Stimulated activated naive CD8-positive, alpha-beta T cell treated with anti-CD3 and anti-CD28 coated beads, Interleukin-15, Interleukin-2, amounts not matched to agents 100 ng/mL and 50 ng/mL, for 24 hours (primary cell): ENCODE results near the gene ARSK.

Experiments
- H3K27ac Mint-ChIP-seq: one replicate; pipeline ENCODE4 v1.8.0; 2021; ENCODE audit warnings: mild to moderate bottlenecking, mixed read lengths
- H3K27me3 Mint-ChIP-seq: one replicate; pipeline ENCODE4 v1.8.0; 2021; ENCODE audit warnings: mixed read lengths
- H3K36me3 Mint-ChIP-seq: one replicate; pipeline ENCODE4 v1.8.0; 2021; ENCODE audit warnings: low read depth, mixed read lengths
- H3K4me1 Mint-ChIP-seq: one replicate; pipeline ENCODE4 v1.8.0; 2021; ENCODE audit warnings: low read depth, mixed read lengths
- H3K4me3 Mint-ChIP-seq: one replicate; pipeline ENCODE4 v1.8.0; 2021; ENCODE audit warnings: mild to moderate bottlenecking, mixed read lengths
- H3K9me3 Mint-ChIP-seq: one replicate; pipeline ENCODE4 v1.8.0; 2021; ENCODE audit warnings: mixed read lengths

Gene ARSK

GRCh38 chr5:95599252-95599651 is 44.4 kb downstream of the ARSK start:
- H3K9me3 Mint-ChIP-seq: no peaks in the 10 kb centered on the region
- no peaks in the 10 kb centered on the region for H3K27me3 Mint-ChIP-seq
- peaks cover 11% of the 10 kb centered on the region for H3K36me3 Mint-ChIP-seq
- no peak overlapping the region for H3K4me3 Mint-ChIP-seq
- no peak overlapping the region for H3K27ac Mint-ChIP-seq
- H3K4me1 Mint-ChIP-seq: no peaks in the 10 kb centered on the region

GRCh38 chr5:95600557-95600956 is 45.7 kb downstream of the ARSK start:
- Mint-ChIP-seq H3K4me3 (no peak overlapping the region), H3K27me3 (no peaks in the 10 kb centered on the region), H3K4me1 (no peaks in the 10 kb centered on the region)

DNA sequence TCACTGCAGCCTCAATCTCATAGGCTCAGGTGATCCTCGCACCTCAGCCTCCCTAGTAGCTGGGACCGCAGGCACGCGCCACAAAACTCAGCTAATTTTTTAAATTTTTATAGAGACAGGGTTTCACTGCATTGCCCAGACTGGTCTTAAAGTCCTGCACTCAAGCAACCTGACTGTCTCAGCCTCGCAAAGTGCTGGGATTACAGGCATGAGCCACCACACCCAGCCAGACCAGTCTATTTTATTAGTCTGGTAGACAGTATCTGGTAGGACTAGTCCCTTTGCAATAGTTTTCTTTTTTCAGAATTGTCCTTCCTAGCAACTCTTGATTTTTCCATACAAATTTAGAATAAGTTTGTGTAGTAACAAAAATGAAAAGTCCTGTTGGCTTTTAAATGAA is 50.9 kb downstream of the ARSK start:
- Mint-ChIP-seq H3K4me1 (no peaks in the 10 kb centered on the region), H3K27ac (no peak overlapping the region), H3K4me3 (no peak overlapping the region), H3K27me3 (no peaks in the 10 kb centered on the region), H3K36me3 (peaks cover 5% of the 10 kb centered on the region), H3K9me3 (no peaks in the 10 kb centered on the region)

More at GRCh38 chr5:95600557-95600956, 45.7 kb downstream of the ARSK start:
- no peaks in the 10 kb centered on the region for H3K9me3 Mint-ChIP-seq
- H3K36me3 Mint-ChIP-seq: peaks cover 5% of the 10 kb centered on the region
- H3K27ac Mint-ChIP-seq: no peak overlapping the region

GRCh38 chr5:95606419-95606818 is 51.5 kb downstream of the ARSK start:
- peaks cover 5% of the 10 kb centered on the region for H3K36me3 Mint-ChIP-seq
- H3K27ac Mint-ChIP-seq: no peak overlapping the region
- H3K27me3 Mint-ChIP-seq: no peaks in the 10 kb centered on the region
- no peak overlapping the region for H3K4me3 Mint-ChIP-seq
- no peaks in the 10 kb centered on the region for H3K4me1 Mint-ChIP-seq
- H3K9me3 Mint-ChIP-seq: no peaks in the 10 kb centered on the region

DNA sequence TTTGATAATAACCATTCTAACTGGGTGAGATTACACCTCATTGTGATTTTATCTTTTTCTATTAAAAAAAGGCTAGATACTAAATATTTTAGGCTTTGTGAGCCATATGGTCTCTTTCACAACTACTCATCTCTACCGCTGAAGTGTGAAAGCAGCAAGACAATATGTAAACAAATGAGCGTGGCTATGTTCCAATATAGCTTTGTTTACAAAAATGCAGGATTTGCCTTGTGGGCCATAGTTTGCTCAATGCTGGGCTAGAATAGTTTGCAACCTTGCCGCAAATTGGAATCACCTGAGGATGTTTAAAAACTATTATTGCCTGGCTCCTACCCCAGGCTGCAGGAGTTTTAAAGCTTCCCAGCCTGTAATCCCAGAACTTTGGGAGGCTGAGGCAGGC is 54.8 kb downstream of the ARSK start:
- no peak overlapping the region for H3K4me3 Mint-ChIP-seq
- H3K36me3 Mint-ChIP-seq: peaks cover 17% of the 10 kb centered on the region
- H3K9me3 Mint-ChIP-seq: peaks cover 10% of the 10 kb centered on the region
- no peak overlapping the region for H3K27ac Mint-ChIP-seq
- H3K27me3 Mint-ChIP-seq: no peaks in the 10 kb centered on the region
- H3K4me1 Mint-ChIP-seq: peaks cover 8% of the 10 kb centered on the region

- peaks cover 20% of the 10 kb centered on the region for H3K36me3 Mint-ChIP-seq
- peaks cover 15% of the 10 kb centered on the region for H3K4me1 Mint-ChIP-seq
- H3K27ac Mint-ChIP-seq: no peak overlapping the region
- no peaks in the 10 kb centered on the region for H3K27me3 Mint-ChIP-seq
- H3K4me3 Mint-ChIP-seq: no peak overlapping the region
- H3K9me3 Mint-ChIP-seq: peaks cover 10% of the 10 kb centered on the region
Observed at GRCh38 chr5:95610546-95610945, 55.6 kb downstream of the ARSK start.

- H3K9me3 Mint-ChIP-seq: peaks cover 10% of the 10 kb centered on the region
- H3K27me3 Mint-ChIP-seq: no peaks in the 10 kb centered on the region
- H3K27ac Mint-ChIP-seq: no peak overlapping the region
- peaks cover 20% of the 10 kb centered on the region for H3K36me3 Mint-ChIP-seq
- no peak overlapping the region for H3K4me3 Mint-ChIP-seq
- H3K4me1 Mint-ChIP-seq: peaks cover 15% of the 10 kb centered on the region
Observed at GRCh38 chr5:95611396-95611795, 56.5 kb downstream of the ARSK start.

DNA sequence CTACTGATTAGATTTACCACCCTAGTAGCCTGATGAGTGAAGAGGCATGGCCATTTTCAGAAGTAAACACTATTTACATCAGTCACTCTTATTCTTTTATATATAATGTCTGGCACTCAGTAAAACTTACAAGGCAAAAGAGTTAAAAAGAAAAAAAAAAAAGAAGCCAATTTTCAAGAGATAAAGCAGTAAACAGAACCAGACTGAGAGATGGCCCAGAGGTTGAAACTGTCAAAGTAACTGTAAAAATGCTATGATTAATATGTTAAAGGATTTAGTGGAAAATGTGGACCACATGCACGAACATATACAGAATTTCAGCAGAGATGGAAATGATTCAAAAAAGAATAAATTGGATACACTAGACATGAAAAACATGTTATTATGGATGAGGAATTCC is 58.6 kb downstream of the ARSK start:
- peaks cover 18% of the 10 kb centered on the region for H3K4me1 Mint-ChIP-seq
- H3K9me3 Mint-ChIP-seq: peaks cover 10% of the 10 kb centered on the region
- H3K4me3 Mint-ChIP-seq: no peak overlapping the region
- peaks cover 20% of the 10 kb centered on the region for H3K36me3 Mint-ChIP-seq
- no peak overlapping the region for H3K27ac Mint-ChIP-seq
- H3K27me3 Mint-ChIP-seq: no peaks in the 10 kb centered on the region

DNA sequence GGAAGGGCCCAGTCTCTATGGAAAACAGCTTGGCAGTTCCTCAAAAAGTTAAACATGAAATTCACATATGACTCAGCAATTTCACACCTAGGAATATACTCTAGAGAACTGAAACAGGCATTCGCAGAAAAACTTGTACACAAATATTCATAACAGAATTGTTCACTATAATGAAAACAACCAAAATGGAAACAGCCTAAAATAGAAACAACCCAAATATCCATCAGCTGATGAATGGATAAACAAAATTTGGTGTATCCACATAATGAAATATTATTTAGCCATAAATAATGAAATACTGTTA is 60.2 kb downstream of the ARSK start:
- Mint-ChIP-seq H3K4me3 (no peak overlapping the region), H3K27ac (no peak overlapping the region), H3K4me1 (peaks cover 34% of the 10 kb centered on the region), H3K36me3 (peaks cover 20% of the 10 kb centered on the region), H3K27me3 (no peaks in the 10 kb centered on the region), H3K9me3 (peaks cover 10% of the 10 kb centered on the region)

DNA sequence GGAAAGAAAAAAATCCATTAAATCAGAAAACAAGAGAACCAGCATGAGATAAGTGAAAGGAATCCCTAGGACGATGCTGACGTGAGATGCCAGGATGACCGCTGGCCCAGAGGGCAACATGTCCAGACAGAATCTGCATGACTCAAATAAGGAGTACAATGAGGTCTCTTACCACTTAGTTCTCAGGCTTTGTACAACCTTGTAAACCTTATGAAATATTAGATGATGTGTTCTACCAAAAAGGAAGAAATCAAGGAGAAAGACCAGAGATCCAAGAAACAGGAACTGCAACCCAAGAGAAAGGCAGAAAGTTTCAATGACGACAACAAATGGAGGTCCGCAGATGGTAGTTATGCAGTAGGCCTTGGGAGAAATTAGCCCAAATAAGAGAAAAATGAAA is 62.2 kb downstream of the ARSK start:
- peaks cover 42% of the 10 kb centered on the region for H3K4me1 Mint-ChIP-seq
- H3K27ac Mint-ChIP-seq: no peak overlapping the region
- no peak overlapping the region for H3K4me3 Mint-ChIP-seq
- peaks cover 20% of the 10 kb centered on the region for H3K36me3 Mint-ChIP-seq
- no peaks in the 10 kb centered on the region for H3K27me3 Mint-ChIP-seq
- H3K9me3 Mint-ChIP-seq: peaks cover 10% of the 10 kb centered on the region

DNA sequence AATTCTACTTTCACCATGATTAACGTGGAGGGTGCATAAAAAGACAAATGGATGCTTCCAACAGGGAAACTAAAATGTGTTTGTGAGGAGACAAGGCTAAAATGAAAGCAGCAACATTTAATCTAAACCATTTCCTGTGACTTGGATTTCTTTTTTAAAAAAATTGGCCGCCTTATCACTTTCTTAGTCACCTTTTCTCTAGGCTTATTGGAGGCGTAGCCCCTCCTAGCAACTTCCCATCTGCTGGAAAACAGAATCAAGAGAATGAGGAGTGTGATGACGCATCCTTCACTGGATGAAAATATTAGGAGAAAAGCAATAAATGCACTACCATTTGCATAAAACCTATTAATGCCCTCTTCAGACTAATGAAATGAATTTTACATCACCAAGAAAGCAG is 64.2 kb downstream of the ARSK start:
- Mint-ChIP-seq H3K4me1 (peaks cover 40% of the 10 kb centered on the region), H3K4me3 (peak overlapping the region; percentile 79), H3K9me3 (peaks cover under 1% of the 10 kb centered on the region), H3K27me3 (no peaks in the 10 kb centered on the region), H3K36me3 (peaks cover 7% of the 10 kb centered on the region), H3K27ac (no peak overlapping the region)

DNA sequence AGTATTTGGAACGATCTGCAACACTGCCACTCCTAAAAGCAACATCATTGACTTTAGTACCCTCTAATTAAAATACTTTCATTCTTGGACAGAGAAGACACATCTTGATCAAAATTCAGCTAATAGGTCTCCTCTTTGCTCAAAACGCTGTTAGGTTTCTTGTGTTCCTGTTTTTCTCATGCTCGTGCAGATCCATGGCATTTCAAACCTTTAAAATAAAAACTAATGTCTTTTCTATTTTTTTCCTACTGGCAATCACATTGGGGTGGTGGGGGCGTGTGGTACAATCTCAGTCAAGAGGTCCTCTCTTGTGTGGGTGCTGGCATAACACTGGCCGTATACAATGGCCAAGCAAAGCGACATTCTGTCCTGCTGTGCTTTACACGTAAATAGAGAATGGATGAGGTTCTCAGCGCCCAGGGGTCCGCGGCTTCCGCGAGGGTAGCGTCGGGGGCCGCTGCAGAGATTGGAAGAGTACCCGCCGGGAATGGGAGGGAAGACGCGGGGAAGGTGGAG is 64.7 kb downstream of the ARSK start:
- Mint-ChIP-seq H3K27ac (peak overlapping the region; percentile 32), H3K9me3 (no peaks in the 10 kb centered on the region), H3K27me3 (no peaks in the 10 kb centered on the region), H3K4me3 (peak overlapping the region; percentile 79), H3K4me1 (peaks cover 40% of the 10 kb centered on the region), H3K36me3 (peaks cover 4% of the 10 kb centered on the region)

DNA sequence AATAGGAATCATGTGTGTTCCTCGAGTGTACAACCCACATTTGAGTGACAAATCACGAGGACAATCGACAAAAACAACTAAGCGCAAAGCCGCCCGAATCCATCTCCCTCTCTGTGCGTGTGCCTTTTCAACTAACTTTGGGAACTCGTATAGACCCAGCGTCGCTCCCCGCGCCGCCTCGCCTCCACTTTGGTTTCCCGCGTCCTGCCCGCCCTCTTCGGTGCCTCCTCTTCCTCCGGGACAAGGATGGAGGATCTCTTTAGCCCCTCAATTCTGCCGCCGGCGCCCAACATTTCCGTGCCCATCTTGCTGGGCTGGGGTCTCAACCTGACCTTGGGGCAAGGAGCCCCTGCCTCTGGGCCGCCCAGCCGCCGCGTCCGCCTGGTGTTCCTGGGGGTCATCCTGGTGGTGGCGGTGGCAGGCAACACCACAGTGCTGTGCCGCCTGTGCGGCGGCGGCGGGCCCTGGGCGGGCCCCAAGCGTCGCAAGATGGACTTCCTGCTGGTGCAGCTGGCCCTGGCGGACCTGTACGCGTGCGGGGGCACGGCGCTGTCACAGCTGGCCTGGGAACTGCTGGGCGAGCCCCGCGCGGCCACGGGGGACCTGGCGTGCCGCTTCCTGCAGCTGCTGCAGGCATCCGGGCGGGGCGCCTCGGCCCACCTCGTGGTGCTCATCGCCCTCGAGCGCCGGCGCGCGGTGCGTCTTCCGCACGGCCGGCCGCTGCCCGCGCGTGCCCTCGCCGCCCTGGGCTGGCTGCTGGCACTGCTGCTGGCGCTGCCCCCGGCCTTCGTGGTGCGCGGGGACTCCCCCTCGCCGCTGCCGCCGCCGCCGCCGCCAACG is 65.3 kb downstream of the ARSK start, which contains the start of gene GPR150:
GPR150 (plus strand) TSS at position 58 of the 840 bp plus-strand sequence; CDS start at position 247, 189 bp downstream.
- H3K9me3 Mint-ChIP-seq: no peaks in the 10 kb centered on the region
- H3K27me3 Mint-ChIP-seq: no peaks in the 10 kb centered on the region
- no peaks in the 10 kb centered on the region for H3K36me3 Mint-ChIP-seq
- H3K4me3 Mint-ChIP-seq: peak within 1 kb of the TSS; percentile 79
- peak within 1 kb of the TSS; percentile 32 for H3K27ac Mint-ChIP-seq
- peaks cover 36% of the 10 kb centered on the region for H3K4me1 Mint-ChIP-seq

GRCh38 chr5:95620870-95621838 is 66.3 kb downstream of the ARSK start:
- no peaks in the 10 kb centered on the region for H3K36me3 Mint-ChIP-seq
- H3K27ac Mint-ChIP-seq: peak overlapping the region; percentile 81
- H3K4me3 Mint-ChIP-seq: peak overlapping the region; percentile 67
- H3K4me1 Mint-ChIP-seq: peaks cover 34% of the 10 kb centered on the region
- H3K9me3 Mint-ChIP-seq: no peaks in the 10 kb centered on the region
- no peaks in the 10 kb centered on the region for H3K27me3 Mint-ChIP-seq
